ENCODE data around the gene EOLA1.
"Not testable (repeated sequence)": the region's sequence is repeated elsewhere in the genome, so short reads cannot be mapped to it uniquely, and the experiment has no call there.

The EOLA1 gene

GRCh38 chrX:149517308-149517707 lies 23.5 kb upstream of the EOLA1 start:
- CTCF ChIA-PET: interaction anchor here (0.7 kb wide), 2 partner anchors 555 to 1467 kb away, joined by 3 to 5 read pairs; no protein-coding TSS in a partner anchor
- H3K27ac ChIP-seq (ENCODE audit: extremely low read depth, low read depth, low read length): no peak overlapping the region
- no peaks in the 10 kb centered on the region for H3K36me3 ChIP-seq (ENCODE audit: control insufficient read depth in 2 of 2, insufficient read depth in 1 of 2, low read length in 2 of 2)
- POLR2A ChIA-PET: no interaction called here
- H3K4me3 ChIP-seq (ENCODE audit: low read depth, low read length): no peak overlapping the region
- no peaks in the 10 kb centered on the region for H3K4me1 ChIP-seq (ENCODE audit: control insufficient read depth, insufficient read depth, low read length)
- H3K9me3 ChIP-seq (ENCODE audit: control insufficient read depth, insufficient read depth, low read depth, low read length): no peaks in the 10 kb centered on the region
- no peak for TF ChIP-seq KLF16 (tag by site-specific recombination; IDR thresholded peaks at IDR 0.05)
- TF ChIP-seq MYNN (tag by site-specific recombination; IDR thresholded peaks at IDR 0.05; ENCODE audit: borderline replicate concordance): no peak
- TF ChIP-seq ZNF221 (tag by site-specific recombination; IDR thresholded peaks at IDR 0.05; ENCODE audit: borderline replicate concordance): no peak
- TF ChIP-seq, protein P1, sequence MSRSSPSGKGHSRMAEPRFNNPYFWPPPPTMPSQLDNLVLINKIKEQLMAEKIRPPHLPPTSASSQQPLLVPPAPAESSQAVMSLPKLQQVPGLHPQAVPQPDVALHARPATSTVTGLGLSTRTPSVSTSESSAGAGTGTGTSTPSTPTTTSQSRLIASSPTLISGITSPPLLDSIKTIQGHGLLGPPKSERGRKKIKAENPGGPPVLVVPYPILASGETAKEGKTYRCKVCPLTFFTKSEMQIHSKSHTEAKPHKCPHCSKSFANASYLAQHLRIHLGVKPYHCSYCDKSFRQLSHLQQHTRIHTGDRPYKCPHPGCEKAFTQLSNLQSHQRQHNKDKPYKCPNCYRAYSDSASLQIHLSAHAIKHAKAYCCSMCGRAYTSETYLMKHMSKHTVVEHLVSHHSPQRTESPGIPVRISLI (tag by site-specific recombination; IDR thresholded peaks at IDR 0.05): no peak
- TF ChIP-seq ZNF473 (tag by site-specific recombination; IDR thresholded peaks at IDR 0.05): no peak
- TF ChIP-seq ZNF549 (tag by site-specific recombination; IDR thresholded peaks at IDR 0.05): no peak
- TF ChIP-seq ZNF214 (tag by site-specific recombination; IDR thresholded peaks at IDR 0.05; ENCODE audit: borderline replicate concordance): no peak

DNA sequence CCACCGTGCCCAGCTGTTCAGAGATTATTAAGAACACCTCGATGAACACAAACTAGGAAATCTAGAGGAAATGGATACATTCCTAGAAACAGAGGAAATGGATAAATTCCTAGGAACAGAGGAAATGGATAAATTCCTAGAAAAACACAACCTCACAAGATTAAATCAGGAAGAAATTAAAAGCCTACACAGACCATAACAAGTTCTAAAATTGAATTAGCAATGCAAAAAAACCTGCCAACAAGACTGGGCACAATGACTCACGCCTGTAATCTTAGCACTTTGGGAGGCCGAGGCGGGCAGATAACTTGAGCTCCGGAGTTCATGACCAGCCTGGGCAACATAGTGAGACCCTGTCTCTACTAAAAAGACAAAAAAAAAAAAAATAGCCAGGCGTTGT lies 22.6 kb upstream of the EOLA1 start:
- H3K27ac ChIP-seq (ENCODE audit: extremely low read depth, low read depth, low read length): no peak overlapping the region
- ChIA-PET CTCF (interaction anchor here (0.7 kb wide), 1 partner anchor 555 kb away, joined by 3 read pairs; no protein-coding TSS in a partner anchor), POLR2A (no interaction called here)
- H3K4me1 ChIP-seq (ENCODE audit: control insufficient read depth, insufficient read depth, low read length): no peaks in the 10 kb centered on the region
- H3K9me3 ChIP-seq (ENCODE audit: control insufficient read depth, insufficient read depth, low read depth, low read length): no peaks in the 10 kb centered on the region
- TF ChIP-seq ZNF677 (tag by site-specific recombination; IDR thresholded peaks at IDR 0.05) (no peak), REPIN1 (tag by site-specific recombination; IDR thresholded peaks at IDR 0.05; ENCODE audit: low read depth) (no peak)
- H3K4me3 ChIP-seq (ENCODE audit: low read depth, low read length): no peak overlapping the region
- H3K36me3 ChIP-seq (ENCODE audit: control insufficient read depth in 2 of 2, insufficient read depth in 1 of 2, low read length in 2 of 2): no peaks in the 10 kb centered on the region

- ChIA-PET CTCF (interaction anchor here (2.0 to 3.0 kb wide), 2 partner anchors 9 to 25 kb away, joined by 5 to 17 read pairs; no protein-coding TSS in a partner anchor), POLR2A (interaction anchor here (1.1 kb wide), 1 partner anchor 16 kb away, joined by 5 read pairs; no protein-coding TSS in a partner anchor)
- TF ChIP-seq ZNF335 (tag by site-specific recombination; conservative IDR thresholded peaks at IDR 0.05): 0 out of 2 replicates have a peak, but pooled peaks have one; percentile 18
- not testable (repeated sequence) for H3K4me1 ChIP-seq (ENCODE audit: control insufficient read depth, insufficient read depth, low read length); H3K36me3 ChIP-seq (ENCODE audit: control insufficient read depth in 2 of 2, insufficient read depth in 1 of 2, low read length in 2 of 2); H3K27ac ChIP-seq (ENCODE audit: extremely low read depth, low read depth, low read length); H3K4me3 ChIP-seq (ENCODE audit: low read depth, low read length); H3K9me3 ChIP-seq (ENCODE audit: control insufficient read depth, insufficient read depth, low read depth, low read length)
Observed at GRCh38 chrX:149520636-149521277, 20.1 kb upstream of the EOLA1 start.

GRCh38 chrX:149521438-149521837 lies 19.4 kb upstream of the EOLA1 start:
- Histone ChIP-seq H3K4me3 (ENCODE audit: low read depth, low read length) (no peak overlapping the region), H3K9me3 (ENCODE audit: control insufficient read depth, insufficient read depth, low read depth, low read length) (no peaks in the 10 kb centered on the region), H3K36me3 (ENCODE audit: control insufficient read depth in 2 of 2, insufficient read depth in 1 of 2, low read length in 2 of 2) (no peaks in the 10 kb centered on the region), H3K27ac (ENCODE audit: extremely low read depth, low read depth, low read length) (no peak overlapping the region), H3K4me1 (ENCODE audit: control insufficient read depth, insufficient read depth, low read length) (no peaks in the 10 kb centered on the region)
- CTCF ChIA-PET: interaction anchor here (2.0 to 3.0 kb wide), 2 partner anchors 9 to 25 kb away, joined by 5 to 17 read pairs; no protein-coding TSS in a partner anchor
- TF ChIP-seq ZIC2 (tag by site-specific recombination; IDR thresholded peaks at IDR 0.05) (no peak), ZBTB26 (tag by site-specific recombination; optimal IDR thresholded peaks at IDR 0.05) (no peak), SCRT1 (tag by site-specific recombination; IDR thresholded peaks at IDR 0.05; ENCODE audit: borderline replicate concordance) (no peak), ZNF423 (tag by site-specific recombination; IDR thresholded peaks at IDR 0.05) (no peak), ZNF776 (tag by site-specific recombination; IDR thresholded peaks at IDR 0.05; ENCODE audit: borderline replicate concordance) (no peak), ZNF335 (tag by site-specific recombination; conservative IDR thresholded peaks at IDR 0.05) (no peak), ZBTB8A (tag by site-specific recombination; IDR thresholded peaks at IDR 0.05) (no peak), ZNF843 (tag by site-specific recombination; IDR thresholded peaks at IDR 0.05) (no peak), ZBTB49 (tag by site-specific recombination; IDR thresholded peaks at IDR 0.05; ENCODE audit: low read depth) (no peak), ZSCAN30 (tag by site-specific recombination; IDR thresholded peaks at IDR 0.05) (no peak), ZNF24 (tag by site-specific recombination; IDR thresholded peaks at IDR 0.05) (no peak), KLF1 (tag by site-specific recombination; IDR thresholded peaks at IDR 0.05) (no peak), ZNF169 (tag by site-specific recombination; IDR thresholded peaks at IDR 0.05) (no peak)
- POLR2A ChIA-PET: interaction anchor here (1.0 kb wide), 1 partner anchor 9 kb away, joined by 4 read pairs; no protein-coding TSS in a partner anchor

Measured in HEK293 (cell line).